GM12878 (cell line): ENCODE data around the gene AMPD3.

Experiments used
- BHLHE40 ChIP-seq, 2 experiments: fragments of 450-650 bp in 1 of 2; IDR thresholded peaks; 2 replicates each; pipeline ENCODE4 v1.6.1; 2011 to 2017; ENCODE audit warnings: low read depth in 2 of 2, borderline replicate concordance in 1 of 2, improper control_type of control experiment in 1 of 2, low read length in 1 of 2, mild to moderate bottlenecking in 1 of 2
- CTCF ChIP-seq, 3 experiments: IDR thresholded peaks in 2 of 3; conservative IDR thresholded peaks in 1 of 3; 2 replicates each; pipeline ENCODE4 v1.5.1; 2011; ENCODE audit warnings: low read depth in 3 of 3, low read length in 3 of 3, mild to moderate bottlenecking in 3 of 3, control low read depth in 2 of 3, moderate library complexity in 2 of 3, inconsistent platforms in 1 of 3, mixed read lengths in 1 of 3; ENCODE audit not compliant: control insufficient read depth in 2 of 3, insufficient read depth in 1 of 3; ENCODE audit errors: extremely low read depth in 1 of 3
- DPF2 ChIP-seq: fragments of 450-650 bp; IDR thresholded peaks from 2 replicates; pipeline ENCODE4 v1.6.1; 2017; ENCODE audit warnings: mild to moderate bottlenecking
- NR2C1 ChIP-seq: fragments of 450-650 bp; IDR thresholded peaks from 2 replicates; pipeline ENCODE4 v1.6.1; 2017; ENCODE audit warnings: antibody characterized with exemption, mild to moderate bottlenecking, moderate library complexity
- NRF1 ChIP-seq: conservative IDR thresholded peaks from 2 replicates; pipeline ENCODE4 v1.6.1; 2011; ENCODE audit warnings: mild to moderate bottlenecking, low read depth, low read length, improper control_type of control experiment
- SREBF1 ChIP-seq: IDR thresholded peaks from 2 replicates; pipeline ENCODE4 v1.6.1; 2012; ENCODE audit warnings: mild to moderate bottlenecking, low read length
- YY1 ChIP-seq: IDR thresholded peaks from 2 replicates; pipeline ENCODE4 v1.6.1; 2011; ENCODE audit warnings: low read depth, mild to moderate bottlenecking, low read length

- no peak for TF ChIP-seq NR2C1
- peak in 1 of 2 experiments; percentile 28; a peak in 3 of 4 replicates for TF ChIP-seq BHLHE40 (IDR thresholded peaks at IDR 0.05; ENCODE audit: borderline replicate concordance in 1 of 2, low read depth in 2 of 2, low read length in 1 of 2)
- no peak for TF ChIP-seq CTCF (IDR thresholded peaks at IDR 0.05 in 2 of 3, conservative IDR thresholded peaks at IDR 0.05 in 1 of 3; ENCODE audit: control insufficient read depth in 2 of 3, extremely low read depth in 1 of 3, insufficient read depth in 1 of 3, low read depth in 3 of 3, low read length in 3 of 3)
- peak; percentile 78 for TF ChIP-seq YY1
- peak; percentile 67; the same call in 1 of the 2 replicates for TF ChIP-seq DPF2
- TF ChIP-seq SREBF1: no peak
- TF ChIP-seq NRF1: no peak
These were observed 798 bp downstream of the AMPD3 start for GRCh38 chr11:10455637-10456487.
